Peyer's patch (tissue), 4 donors: ENCODE data around the gene EPHA6.

ENCODE experiments used
- POLR2A ChIP-seq, 2 donors: fragments of 450-650 bp; IDR thresholded peaks; one replicate each; pipeline ENCODE4 v1.5.1; 2017; ENCODE audit warnings: antibody characterized with exemption in 2 of 2, mild to moderate bottlenecking in 2 of 2, moderate library complexity in 2 of 2
- TF ChIP-seq, protein P1 (sequence below), 6 experiments: fragments of 450-650 bp in 4 of 6; fragments of 200-600 bp in 2 of 6; sonication (generic) in 1 of 6; IDR thresholded peaks; one replicate each; pipeline ENCODE4 v1.5.1; 2017 to 2019; ENCODE audit warnings: antibody characterized with exemption in 6 of 6, mild to moderate bottlenecking in 3 of 6, moderate library complexity in 1 of 6

DNA sequence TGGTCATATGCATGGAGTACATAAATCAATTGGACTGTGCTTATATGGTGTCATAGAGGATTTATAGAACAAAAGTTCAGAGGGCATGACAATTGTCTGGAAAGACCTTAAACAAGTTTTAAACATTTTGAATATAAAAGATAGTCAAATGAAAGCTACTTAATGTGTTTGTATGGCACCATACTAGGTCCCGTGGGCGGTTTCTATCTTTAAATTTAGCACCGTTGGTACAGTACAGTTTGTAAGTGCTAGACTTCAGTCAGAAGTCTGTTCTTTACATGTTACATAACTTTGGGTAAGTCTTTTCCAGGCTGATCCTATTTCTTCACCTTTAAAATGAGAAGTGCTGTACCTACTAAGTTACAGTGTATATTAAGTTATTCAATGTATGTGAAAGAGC lies 576.8 kb downstream of the EPHA6 start:
- TF ChIP-seq, protein P1, sequence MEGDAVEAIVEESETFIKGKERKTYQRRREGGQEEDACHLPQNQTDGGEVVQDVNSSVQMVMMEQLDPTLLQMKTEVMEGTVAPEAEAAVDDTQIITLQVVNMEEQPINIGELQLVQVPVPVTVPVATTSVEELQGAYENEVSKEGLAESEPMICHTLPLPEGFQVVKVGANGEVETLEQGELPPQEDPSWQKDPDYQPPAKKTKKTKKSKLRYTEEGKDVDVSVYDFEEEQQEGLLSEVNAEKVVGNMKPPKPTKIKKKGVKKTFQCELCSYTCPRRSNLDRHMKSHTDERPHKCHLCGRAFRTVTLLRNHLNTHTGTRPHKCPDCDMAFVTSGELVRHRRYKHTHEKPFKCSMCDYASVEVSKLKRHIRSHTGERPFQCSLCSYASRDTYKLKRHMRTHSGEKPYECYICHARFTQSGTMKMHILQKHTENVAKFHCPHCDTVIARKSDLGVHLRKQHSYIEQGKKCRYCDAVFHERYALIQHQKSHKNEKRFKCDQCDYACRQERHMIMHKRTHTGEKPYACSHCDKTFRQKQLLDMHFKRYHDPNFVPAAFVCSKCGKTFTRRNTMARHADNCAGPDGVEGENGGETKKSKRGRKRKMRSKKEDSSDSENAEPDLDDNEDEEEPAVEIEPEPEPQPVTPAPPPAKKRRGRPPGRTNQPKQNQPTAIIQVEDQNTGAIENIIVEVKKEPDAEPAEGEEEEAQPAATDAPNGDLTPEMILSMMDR (IDR thresholded peaks at IDR 0.05), result no peak
- no peak for TF ChIP-seq POLR2A (IDR thresholded peaks at IDR 0.05)
